ENCODE results near the gene PDE1A.

Gene PDE1A

DNA sequence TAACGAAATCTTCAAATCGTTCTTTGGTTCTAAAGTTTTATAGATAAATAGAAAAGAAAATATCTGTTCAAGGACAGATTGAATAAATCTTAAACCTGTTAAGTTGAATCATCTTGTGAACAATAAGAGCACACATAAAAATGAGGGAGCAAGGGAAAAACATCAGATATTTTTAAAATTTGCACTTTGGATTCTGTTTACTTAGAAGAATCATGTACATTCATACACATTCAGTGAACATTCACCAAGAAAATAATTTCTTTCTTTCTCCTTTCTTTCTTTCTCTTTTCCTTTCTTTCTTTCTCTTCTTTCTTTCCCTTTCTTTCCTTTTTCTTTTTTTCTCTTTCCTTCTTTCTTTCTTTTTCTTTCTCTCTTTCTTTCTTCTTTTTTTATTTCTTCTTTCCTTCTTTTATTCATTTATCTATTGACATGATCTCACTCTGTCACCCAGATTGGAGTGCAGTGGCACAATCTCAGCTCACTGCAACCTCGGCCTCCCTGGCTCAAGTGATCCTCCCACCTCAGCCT is 164.9 kb downstream of the PDE1A start:
- DNase-seq: no peak

DNA sequence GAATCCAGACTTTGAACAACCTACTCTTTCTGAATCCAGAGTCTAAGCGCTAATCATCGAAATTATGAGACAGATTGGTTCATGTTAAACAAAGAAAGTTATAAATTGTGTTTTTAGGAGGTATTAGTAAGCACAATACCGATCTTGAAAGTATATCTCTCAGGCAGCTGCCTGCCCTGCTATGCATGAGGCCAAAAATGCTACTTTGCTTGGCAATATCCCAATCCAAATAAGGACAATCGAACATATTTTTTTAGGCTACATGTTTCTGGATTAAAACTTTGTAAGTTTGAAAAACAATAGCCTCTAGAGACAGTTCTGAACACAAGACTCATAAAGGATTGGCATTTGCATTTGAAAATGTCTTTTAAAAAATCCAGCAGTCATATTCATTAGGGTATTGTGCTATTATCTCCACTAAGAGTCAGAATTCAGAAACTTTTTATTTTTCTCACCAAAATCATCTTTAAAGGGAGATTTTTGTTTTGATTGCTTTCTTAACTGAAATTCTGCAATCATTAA is 167.1 kb downstream of the PDE1A start:
- no peak for DNase-seq

DNA sequence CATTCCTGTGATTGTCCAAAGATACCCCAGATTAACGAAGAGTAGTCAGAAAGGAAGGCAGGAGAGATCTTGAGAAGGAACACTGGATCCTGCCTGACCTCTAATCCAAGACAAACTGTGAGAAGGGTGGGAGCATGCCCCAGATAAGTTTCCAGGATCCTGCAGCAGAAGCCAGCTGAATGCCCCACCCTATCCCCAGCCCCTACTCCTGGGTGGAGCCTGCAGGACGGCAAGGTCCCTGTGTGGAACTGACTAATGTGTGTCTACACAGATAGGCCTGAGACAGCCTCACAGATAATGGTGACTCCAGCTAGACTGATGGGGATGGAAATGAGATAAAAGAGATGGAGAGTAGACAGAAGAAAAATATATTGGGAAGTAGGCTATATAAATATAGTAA is 174.3 kb downstream of the PDE1A start:
- DNase-seq: no peak

DNA sequence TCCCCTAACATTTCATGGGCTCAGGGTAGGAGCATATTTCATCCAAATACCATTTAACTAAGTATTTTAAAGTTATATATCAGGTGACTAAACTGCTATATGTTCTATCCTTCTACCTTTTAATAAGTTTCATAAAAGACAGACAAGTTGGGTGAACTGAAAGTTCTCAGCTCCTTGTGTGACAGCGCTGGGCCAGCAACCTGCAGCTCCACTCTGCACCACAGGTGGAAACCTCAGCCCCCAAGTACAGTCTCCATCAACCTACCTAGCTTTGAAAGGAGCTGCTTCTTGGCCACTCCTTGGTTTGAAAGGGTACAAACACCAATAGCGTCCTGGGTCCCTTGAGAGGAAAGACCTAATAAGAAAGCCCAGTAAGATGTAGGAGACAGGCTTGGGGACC is 177.9 kb downstream of the PDE1A start:
- no peak for DNase-seq

DNA sequence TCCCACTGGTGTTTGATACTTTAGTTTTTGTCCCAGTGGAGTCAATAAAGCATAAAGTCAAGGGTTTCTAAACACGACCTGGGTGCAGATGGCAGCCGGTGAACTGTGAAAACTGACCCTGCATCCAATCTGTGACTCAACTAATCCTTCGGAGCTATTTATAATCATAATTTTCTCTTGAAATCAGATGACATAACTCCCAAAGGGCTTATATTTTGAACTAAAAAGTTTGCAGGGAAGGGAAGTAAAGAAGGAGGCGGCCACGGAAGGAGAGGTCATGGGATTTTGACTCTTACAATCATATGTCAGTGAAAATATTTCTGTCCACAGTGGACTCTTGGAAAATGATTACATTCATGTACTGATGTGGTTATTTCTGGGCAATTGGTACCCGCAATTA is 178.5 kb downstream of the PDE1A start:
- DNase-seq: no peak

DNA sequence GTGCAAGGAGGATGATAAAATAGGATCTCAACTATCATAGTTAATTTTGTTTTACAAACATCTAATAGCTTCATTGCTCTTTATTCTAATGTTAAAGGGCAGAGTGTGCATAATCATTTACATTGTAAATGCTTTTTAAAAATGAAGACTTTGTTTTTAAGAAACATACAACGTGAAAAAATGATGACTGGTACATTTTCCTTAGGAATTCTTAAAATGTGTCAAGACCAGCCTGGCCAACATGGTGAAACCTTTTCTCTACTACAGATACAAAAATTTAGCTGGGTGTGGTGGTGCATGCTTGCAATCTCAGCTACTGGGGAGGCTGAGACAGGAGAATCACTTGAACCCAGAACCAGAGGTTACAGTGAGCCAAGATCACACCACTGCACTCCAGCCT is 179.0 kb downstream of the PDE1A start:
- no peak for DNase-seq

DNA sequence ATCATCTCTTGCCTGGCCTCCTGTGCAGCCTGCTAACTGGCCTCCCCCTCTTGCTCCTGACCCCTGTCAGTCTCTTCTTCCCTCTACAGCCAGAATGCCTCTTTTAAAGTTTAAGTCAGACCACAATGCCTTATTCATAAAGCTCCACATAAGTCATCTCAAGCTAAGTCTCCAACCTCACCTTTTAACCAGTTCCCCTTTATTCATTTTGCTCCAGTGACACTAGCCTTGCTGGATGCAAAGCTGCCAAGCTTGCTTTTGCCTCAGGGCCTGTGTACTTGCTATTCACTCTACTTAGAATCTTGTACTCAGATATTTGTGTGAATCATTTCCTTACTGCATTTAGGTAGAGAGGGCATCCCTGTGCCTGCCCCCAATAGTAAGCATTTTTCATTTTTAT is 180.9 kb downstream of the PDE1A start:
- DNase-seq: no peak

DNA sequence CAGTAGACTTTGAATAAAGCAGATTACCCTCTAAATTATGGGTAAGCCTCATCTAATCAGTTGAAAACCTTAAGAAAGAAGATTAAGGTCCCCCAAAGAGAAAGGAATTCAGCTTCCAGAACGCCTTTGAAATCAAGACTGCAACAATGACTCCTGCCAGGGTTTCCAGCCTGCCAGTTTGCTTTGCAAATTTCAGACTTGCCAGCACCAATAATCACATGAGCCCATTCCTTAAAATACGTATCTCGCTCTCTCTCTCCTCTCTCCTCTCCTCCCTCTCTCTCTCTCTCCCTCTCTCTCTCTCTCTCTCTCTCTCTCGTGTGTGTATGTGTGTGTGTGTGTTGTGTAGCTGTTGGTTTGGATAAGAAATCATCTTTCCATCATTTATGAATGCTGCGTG is 184.2 kb downstream of the PDE1A start:
- no peak for DNase-seq

DNA sequence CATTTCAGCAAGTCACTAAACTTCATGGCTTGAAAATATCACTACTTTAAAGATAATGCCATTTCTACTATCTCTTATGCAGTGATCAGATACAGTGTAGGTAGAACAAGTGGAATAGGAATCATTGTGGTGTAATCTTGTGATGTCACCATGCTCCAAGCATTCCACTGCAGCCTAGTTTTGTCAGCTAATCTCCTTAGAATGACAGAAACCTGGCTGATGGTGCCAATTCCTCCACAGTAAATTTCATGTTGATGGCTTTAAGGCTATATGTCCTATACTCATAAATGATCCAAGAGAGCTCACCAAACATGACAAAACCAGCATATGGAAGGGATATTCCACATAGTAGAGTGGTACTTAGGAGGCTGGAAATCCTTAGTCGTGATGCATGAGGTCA is 184.9 kb downstream of the PDE1A start:
- no peak for DNase-seq

DNA sequence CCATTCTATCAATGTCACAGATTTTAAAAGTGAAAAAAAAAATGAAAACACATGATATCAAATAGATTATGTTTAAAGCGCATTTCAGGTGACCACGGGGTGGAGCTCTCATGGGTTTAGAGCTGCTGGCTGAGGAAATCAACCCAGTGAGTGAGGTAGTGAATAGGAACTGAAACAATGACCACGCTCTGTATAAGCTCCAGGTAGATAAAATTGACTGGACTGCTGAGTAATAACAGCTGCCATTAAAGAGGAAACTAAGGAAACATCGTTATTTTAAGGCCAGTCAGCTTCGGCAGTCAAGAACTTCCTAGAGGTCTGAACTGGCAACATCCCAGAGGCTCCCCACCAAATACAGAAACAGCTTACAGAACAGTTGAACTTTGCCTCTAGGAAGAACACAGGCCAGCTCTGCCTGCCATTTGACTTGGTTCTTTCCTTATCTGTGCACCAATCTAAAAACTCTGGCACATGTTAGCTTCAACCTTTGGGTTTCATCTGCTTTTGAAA is 185.9 kb downstream of the PDE1A start:
- peak; percentile 15 for DNase-seq

DNA sequence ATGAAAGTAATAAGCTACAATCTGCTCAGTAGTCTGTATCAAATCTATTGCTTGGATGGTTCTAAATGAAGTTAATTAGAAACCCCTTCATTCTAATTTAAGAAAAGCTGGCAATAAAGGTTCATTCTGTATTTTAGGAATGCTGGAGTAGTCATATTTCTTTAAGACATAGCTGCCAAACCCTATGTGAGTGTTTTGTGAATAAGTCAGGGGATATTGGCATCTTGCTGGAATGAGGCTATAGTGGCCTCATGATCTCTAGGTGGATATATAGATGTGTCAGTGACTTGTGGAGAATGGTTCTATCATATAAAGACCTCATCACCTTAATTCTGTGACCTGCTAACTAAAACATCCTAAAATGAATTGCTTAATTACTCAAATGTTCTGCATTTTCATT is 196.3 kb downstream of the PDE1A start:
- DNase-seq: no peak

DNA sequence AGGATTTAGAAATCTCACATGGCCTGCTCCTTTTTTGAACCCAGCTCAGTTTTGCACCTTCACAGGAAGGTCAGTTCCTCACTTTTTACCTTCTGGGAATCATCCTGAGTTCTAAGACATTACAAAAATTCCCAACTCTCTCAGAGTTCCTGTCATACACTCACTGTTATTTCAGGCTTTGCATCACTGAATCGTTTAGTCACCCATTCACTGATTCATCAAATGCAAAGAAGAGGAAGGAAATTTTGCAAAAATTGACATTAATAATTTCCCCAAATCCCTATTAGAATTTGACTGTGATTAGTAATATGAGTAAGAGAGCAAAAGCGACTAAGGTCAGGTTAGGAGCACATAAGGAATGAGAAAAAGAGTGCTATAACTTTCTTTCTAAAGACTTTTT is 197.5 kb downstream of the PDE1A start:
- no peak for DNase-seq

DNA sequence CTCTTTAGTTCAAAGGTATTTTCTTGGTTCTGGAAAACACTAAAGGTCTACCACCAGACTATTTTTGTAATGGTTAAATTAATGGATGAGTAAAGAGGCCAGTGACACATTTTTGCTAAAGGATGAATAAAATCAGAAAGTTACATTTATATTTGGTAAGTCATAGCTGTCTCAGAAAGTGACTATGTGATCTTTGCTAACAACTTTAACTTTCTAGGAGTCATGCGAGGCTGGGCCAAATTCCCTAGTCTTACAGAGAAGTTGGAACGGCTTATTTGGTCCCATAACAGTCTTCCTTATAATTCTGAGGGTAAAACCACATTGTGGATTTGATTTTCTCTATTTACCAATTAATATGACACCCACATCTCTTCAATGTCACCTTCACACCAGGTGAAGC is 198.1 kb downstream of the PDE1A start:
- no peak for DNase-seq

DNA sequence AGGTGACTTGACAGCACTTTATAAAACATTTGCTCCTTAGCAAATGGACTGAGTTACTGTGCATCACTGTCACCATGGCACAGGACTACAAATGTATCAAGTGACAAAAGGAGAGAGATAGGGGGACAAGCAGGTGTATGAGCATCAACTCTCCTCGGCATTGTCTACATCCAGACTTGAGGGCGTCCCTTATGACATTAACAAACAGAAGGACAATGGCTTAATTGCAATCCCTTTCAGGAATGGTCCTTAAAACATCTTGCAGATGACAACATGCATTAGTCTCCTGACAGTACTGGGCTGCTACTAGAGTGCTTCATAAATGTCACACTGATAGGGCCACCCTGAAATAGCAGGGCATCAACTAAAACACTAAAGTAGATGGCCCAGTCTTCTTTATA is 198.8 kb downstream of the PDE1A start:
- no peak for DNase-seq

DNA sequence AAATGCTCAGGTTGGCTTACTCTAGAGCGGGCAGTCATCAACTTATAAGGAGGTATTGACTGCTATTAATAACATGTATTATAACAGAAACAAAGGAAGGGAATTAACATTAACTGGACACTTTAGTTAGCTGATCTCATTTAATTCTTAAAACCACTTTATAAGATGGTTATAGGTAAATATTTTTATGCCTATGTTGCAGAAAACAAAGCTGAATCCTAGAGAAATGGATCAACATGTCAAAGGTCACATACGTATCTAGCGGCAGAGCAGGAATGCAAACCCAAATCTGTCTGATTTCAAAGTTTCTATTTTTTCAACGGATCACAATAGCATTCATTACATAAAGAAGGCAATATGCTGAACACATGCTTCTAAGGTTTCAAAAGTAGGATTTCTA is 200.0 kb downstream of the PDE1A start:
- DNase-seq: no peak

DNA sequence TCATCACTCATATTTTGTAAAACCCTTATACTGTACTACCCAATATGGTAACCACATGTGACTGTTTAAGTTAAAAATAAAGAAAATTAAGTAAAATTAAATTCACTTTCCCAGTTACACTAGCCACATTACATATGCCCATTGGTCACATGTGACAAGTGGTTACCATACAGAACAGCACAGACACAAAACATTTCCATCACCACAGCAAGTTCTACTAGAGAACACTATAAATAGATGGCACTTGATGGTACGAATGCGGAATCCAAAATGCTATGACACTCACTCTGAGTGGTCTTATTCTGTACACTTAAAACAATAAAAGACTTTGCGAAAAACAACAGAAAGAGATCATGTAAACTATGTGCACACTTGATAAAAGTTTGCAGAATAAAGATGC is 202.2 kb downstream of the PDE1A start:
- no peak for DNase-seq

DNA sequence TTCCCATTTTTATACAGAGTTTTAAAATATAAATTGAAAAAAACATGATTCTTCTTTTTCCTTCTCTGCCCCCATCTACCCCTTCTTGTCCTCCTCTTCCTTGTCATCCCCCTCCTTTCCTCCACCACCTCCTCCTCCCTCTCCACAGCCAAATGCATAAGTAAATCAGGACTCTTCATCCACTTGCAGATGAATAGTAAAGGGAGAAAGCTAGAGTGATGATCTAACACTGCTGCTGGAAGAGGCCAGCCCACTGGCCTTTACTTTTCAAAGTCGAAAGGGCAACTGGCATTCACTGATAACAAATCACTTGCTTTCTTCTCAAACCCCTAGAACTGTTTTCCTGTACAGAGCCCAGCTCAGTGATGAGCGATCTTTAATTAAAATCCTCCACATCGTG is 205.8 kb downstream of the PDE1A start:
- no peak for DNase-seq

DNA sequence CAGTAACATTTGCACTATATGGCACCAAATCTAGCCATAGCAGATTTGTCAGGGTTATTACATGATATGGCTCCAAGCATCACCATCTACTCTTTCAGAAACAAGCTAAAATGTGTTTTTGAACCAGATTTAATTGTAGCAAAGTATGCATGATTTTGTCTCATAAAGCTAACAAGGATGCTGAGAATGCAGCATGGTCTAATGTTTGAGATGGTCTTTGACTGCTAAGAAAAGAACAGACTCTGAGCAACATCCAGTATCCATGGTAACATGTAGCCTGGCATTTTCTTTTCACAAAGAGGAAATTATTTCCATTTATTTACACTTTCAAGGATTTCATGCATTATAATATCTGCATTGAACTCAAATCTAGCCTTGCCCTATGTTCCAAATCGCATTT is 206.5 kb downstream of the PDE1A start:
- DNase-seq: no peak

DNA sequence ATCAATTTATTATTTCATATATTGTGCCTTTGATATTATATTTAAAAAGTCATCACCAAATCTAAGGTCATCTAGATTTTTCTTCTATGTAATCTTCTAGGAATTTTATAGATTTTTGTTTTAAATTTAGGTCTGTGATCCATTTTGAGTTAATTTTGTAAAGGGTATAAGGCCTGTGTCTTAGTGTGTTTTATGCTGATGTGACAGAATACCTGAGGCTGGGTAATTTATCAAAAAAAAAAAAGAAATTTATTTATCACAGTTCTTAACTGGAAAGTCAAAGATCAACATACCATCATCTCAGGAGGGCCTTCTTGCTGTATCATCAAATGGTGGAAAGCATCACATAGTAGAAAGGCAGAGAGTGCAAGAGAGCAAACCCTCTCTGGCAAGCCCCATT is 216.2 kb downstream of the PDE1A start:
- DNase-seq: no peak

DNA sequence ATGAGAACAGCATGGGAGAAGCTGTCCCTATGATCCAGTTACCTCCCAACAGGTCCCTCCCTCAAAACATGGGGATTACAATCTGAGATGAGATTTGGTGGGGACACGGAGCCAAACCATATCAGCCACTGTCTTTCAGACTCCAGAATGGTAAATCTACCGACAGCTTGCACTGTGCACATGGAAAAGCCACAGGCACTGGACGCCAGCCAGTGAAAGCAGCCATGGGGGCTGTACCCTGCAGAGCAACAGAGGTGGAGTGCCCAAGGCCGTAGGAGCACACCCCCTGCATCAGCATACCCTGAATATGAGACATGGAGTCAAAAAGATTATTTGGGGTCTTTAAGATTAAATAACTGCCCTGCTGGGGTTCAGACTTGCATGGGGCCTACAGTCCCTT is 218.4 kb downstream of the PDE1A start:
- no peak for DNase-seq

DNA sequence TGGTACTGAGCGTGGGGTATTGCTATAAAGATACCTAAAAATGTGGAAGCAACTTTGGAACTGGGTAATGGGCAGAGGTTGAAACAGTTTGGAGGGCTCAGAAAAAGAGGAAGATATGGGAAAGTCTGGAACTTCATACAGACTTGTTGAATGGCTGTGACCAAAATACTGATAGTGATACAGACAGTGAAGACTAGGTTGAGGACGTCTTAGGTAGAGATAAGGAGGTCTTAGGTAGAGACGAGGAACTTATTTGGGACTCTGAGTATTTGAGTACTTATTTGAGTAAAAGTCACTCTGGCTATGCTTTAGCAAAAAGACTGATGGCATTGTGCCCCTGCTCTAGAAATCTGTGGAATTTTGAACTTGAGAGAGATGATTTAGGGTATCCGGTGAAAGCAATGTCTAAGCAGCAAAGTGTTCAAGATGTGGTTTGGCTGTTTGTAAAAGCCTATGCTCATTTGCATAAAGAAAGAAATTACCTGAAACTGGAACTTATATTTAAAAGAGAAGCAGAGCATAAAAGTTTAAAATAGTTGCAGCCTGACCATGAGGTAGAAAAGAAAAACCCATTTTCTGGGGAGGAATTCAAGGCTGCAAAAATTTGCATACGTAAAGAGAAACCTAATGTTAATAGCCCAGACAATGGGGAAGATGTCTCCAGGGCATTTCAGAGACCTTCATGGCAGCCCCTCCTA is 219.6 kb downstream of the PDE1A start:
- no peak for DNase-seq

DNA sequence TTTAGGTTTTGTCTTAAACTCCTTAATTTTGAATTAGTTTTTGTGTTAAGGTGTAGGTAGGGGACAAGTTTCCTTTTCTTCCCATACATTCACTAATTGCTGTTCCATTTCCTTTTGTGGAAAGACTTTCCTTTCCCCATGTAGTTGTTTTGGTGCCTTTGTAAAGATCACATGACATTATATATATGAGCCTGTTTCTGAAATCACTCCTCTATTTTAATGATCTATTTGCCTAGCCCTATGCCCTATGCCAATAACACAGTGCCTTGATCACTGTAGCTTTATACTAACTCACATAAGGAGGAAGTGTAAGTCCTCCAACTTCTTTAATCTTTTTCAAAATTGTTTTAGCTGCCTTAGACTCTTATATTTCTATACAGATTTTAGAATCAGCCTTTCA is 229.3 kb downstream of the PDE1A start:
- DNase-seq: no peak

DNA sequence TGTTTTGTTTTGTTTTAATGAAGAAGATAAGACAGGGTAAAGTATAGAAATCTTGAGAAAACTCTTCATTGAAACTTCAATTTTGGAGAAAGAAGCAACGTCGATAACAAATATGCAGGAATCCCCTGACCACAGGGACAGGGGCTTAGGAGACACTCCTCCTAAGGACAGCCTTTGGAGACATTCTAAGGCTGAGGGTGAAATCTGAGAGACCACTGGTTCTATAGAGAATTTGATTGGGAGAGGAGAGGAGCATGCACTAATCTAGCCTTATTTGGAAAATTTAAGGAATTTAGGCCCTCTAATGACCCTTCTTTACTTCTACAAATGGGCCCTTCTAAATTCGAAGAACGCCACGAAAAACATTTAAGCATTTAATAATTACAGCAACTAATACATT is 233.5 kb downstream of the PDE1A start:
- DNase-seq: no peak

DNA sequence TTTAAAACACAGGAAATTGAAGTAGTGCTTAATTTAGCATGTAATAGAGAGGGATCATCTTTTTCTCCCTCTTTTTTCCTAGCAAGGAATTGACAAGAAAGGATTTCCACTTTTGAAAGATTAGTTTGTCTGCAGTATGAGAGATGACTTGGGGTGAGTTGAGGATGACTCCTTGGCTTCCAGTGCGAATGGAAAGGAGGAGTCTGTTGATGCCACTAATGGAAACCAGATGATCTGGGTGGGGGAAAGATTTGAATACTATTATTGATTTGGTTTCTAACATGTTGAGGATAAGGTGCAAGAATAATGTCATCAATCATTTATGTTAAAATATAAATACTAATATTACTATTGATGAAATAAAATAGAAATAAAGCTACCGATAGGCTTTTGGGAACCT is 235.8 kb downstream of the PDE1A start:
- no peak for DNase-seq

DNA sequence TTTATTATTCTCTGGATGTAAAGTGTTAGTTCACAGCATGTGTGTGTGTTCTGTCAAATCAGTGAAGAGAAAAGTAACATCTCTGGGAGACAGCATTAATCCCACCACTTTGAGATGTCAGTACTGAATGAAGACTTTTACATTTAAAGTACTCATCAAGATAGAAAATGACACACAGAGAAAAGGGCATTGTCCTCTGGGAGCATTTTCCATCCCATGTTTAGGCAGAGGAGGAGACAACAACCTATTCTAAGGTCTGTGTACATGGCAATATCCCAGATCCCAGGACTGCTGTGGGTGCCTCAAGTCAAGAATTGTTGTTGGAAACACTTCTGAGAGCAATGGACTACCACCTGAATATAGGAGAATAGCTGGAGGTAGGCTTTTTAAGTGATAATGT is 239.7 kb downstream of the PDE1A start:
- no peak for DNase-seq
